WTC11 (cell line): ENCODE data around the gene CYP4Z1. TPM values are rescaled to one million over a fixed set of nuclear protein-coding genes. Genes with fewer than 3 reads are reported as not detected.

Experiments used
- ATAC-seq: fragments of 200-7000 bp; cut with Tn5 transposase; 2 replicates; pipeline ENCODE4 v1.10.0; 2021; ENCODE audit warnings: mild to moderate bottlenecking, moderate library complexity
- CTCF ChIA-PET: fragments of 300-600 bp; sonication (Branson Sonifier 250); formaldehyde crosslinking; loops from one replicate; lab custom pipeline; 2021; ENCODE audit warnings: antibody characterized with exemption; lab: Charles Lee
- POLR2A ChIA-PET: fragments of 350-600 bp; sonication (Branson Sonifier 250); formaldehyde crosslinking; loops from one replicate; lab custom pipeline; 2021; ENCODE audit warnings: antibody characterized with exemption; lab: Charles Lee
- DNase-seq: peaks from one replicate; pipeline ENCODE4 v3.0.0; 2021; ENCODE audit warnings: low spot score
- H3K27ac Mint-ChIP-seq: 2 replicates; pipeline ENCODE4 v1.8.0; 2021; ENCODE audit warnings: mixed read lengths
- H3K27me3 Mint-ChIP-seq: 2 replicates; pipeline ENCODE4 v1.8.0; 2021; ENCODE audit warnings: low read depth, mild to moderate bottlenecking, moderate library complexity, mixed read lengths
- H3K36me3 Mint-ChIP-seq: 2 replicates; pipeline ENCODE4 v1.8.0; 2021; ENCODE audit warnings: mixed read lengths
- H3K4me1 Mint-ChIP-seq: 2 replicates; pipeline ENCODE4 v1.8.0; 2022; ENCODE audit warnings: mixed read lengths
- H3K4me3 Mint-ChIP-seq: 2 replicates; pipeline ENCODE4 v1.8.0; 2021; ENCODE audit warnings: mild to moderate bottlenecking, moderate library complexity, mixed read lengths
- H3K9me3 Mint-ChIP-seq: 2 replicates; pipeline ENCODE4 v1.8.0; 2021; ENCODE audit warnings: mixed read lengths
- ATF2 ChIP-seq: sonication (generic); formaldehyde crosslinking; IDR thresholded peaks from 2 replicates; pipeline ENCODE4 v1.8.1; 2022; ENCODE audit warnings: low read depth, missing genetic modification reagents, borderline replicate concordance
- CREB1 ChIP-seq: sonication (generic); formaldehyde crosslinking; IDR thresholded peaks from 2 replicates; pipeline ENCODE4 v1.8.0; 2023; ENCODE audit warnings: mild to moderate bottlenecking, missing genetic modification reagents
- FOXP4 ChIP-seq: sonication (generic); formaldehyde crosslinking; IDR thresholded peaks from 2 replicates; pipeline ENCODE4 v1.8.0; 2022; ENCODE audit warnings: mild to moderate bottlenecking, missing genetic modification reagents
- GRHL2 ChIP-seq: fragments of 250-450 bp; sonication (Bioruptor Pico); IDR thresholded peaks from 2 replicates; pipeline ENCODE4 v1.8.0; 2022; ENCODE audit warnings: mild to moderate bottlenecking, moderate library complexity; ENCODE audit not compliant: insufficient replicate concordance, severe bottlenecking
- GTF2I ChIP-seq: fragments of 250-450 bp; sonication (Bioruptor Pico); conservative IDR thresholded peaks from 2 replicates; pipeline ENCODE4 v1.4.0; 2021; ENCODE audit warnings: mild to moderate bottlenecking
- HMGA2 ChIP-seq: fragments of 250-450 bp; sonication (Bioruptor Pico); IDR thresholded peaks from 2 replicates; pipeline ENCODE4 v1.4.0; 2021; ENCODE audit warnings: mild to moderate bottlenecking, moderate library complexity
- IRF2 ChIP-seq: sonication (generic); formaldehyde crosslinking; IDR thresholded peaks from 2 replicates; pipeline ENCODE4 v1.8.0; 2022; ENCODE audit warnings: low read depth, missing genetic modification reagents, borderline replicate concordance
- MXD4 ChIP-seq: fragments of 250-450 bp; sonication (Bioruptor Pico); IDR thresholded peaks from 2 replicates; pipeline ENCODE4 v1.8.0; 2021; ENCODE audit warnings: mild to moderate bottlenecking, moderate library complexity, borderline replicate concordance
- MYBL2 ChIP-seq: sonication (generic); formaldehyde crosslinking; IDR thresholded peaks from 2 replicates; pipeline ENCODE4 v1.8.1; 2023; ENCODE audit warnings: mild to moderate bottlenecking, moderate library complexity, missing genetic modification reagents
- NFATC4 ChIP-seq: fragments of 250-450 bp; sonication (Bioruptor Pico); IDR thresholded peaks from 2 replicates; pipeline ENCODE4 v1.9.0; 2021; ENCODE audit warnings: mild to moderate bottlenecking
- NR1H2 ChIP-seq: sonication (generic); formaldehyde crosslinking; IDR thresholded peaks from 2 replicates; pipeline ENCODE4 v1.9.0; 2021; ENCODE audit warnings: mild to moderate bottlenecking, moderate library complexity, missing genetic modification reagents
- PRRX2 ChIP-seq: fragments of 250-450 bp; sonication (Bioruptor Pico); IDR thresholded peaks from 2 replicates; pipeline ENCODE4 v1.8.0; 2021; ENCODE audit warnings: mild to moderate bottlenecking
- RORB ChIP-seq: fragments of 250-450 bp; sonication (Bioruptor Pico); IDR thresholded peaks from 2 replicates; pipeline ENCODE4 v1.9.0; 2021; ENCODE audit warnings: mild to moderate bottlenecking
- TEAD4 ChIP-seq: sonication (generic); formaldehyde crosslinking; IDR thresholded peaks from 2 replicates; pipeline ENCODE4 v1.8.0; 2022; ENCODE audit warnings: mild to moderate bottlenecking, missing genetic modification reagents
- TP53 ChIP-seq: sonication (generic); formaldehyde crosslinking; IDR thresholded peaks from 2 replicates; pipeline ENCODE4 v1.8.1; 2023; ENCODE audit warnings: mild to moderate bottlenecking, missing genetic modification reagents
- ZNF281 ChIP-seq: sonication (generic); formaldehyde crosslinking; IDR thresholded peaks from 2 replicates; pipeline ENCODE4 v1.8.0; 2023; ENCODE audit warnings: mild to moderate bottlenecking, missing genetic modification reagents
- ZNF317 ChIP-seq: sonication (generic); formaldehyde crosslinking; IDR thresholded peaks from 2 replicates; pipeline ENCODE4 v1.8.1; 2023; ENCODE audit warnings: low read depth, mild to moderate bottlenecking, moderate library complexity, missing genetic modification reagents, borderline replicate concordance
- ZNF512 ChIP-seq: sonication (generic); formaldehyde crosslinking; IDR thresholded peaks from 2 replicates; pipeline ENCODE4 v1.8.1; 2022; ENCODE audit warnings: missing genetic modification reagents, borderline replicate concordance
- total RNA-seq: library from RNA; stranded (reverse); gene quantifications from 3 replicates; pipeline ENCODE4 v1.2.3, GENCODE V29; 2021
- TF ChIP-seq, protein P1 (sequence below): fragments of 250-450 bp; sonication (Bioruptor Pico); IDR thresholded peaks from 2 replicates; pipeline ENCODE4 v1.9.0; 2021; ENCODE audit warnings: mild to moderate bottlenecking
- TF ChIP-seq, protein P2 (sequence below): sonication (generic); formaldehyde crosslinking; IDR thresholded peaks from 2 replicates; pipeline ENCODE4 v1.8.0; 2022; ENCODE audit warnings: mild to moderate bottlenecking, missing genetic modification reagents
- TF ChIP-seq, protein P3 (sequence below): sonication (generic); formaldehyde crosslinking; IDR thresholded peaks from 2 replicates; pipeline ENCODE4 v1.8.1; 2022; ENCODE audit warnings: mild to moderate bottlenecking, missing genetic modification reagents, moderate library complexity, borderline replicate concordance

The CYP4Z1 gene
- total RNA-seq, 1 experiment from 2014 or later: not detected

GRCh38 chr1:47160716-47161115 lies 93.7 kb downstream of the CYP4Z1 start (continued):
- TF ChIP-seq ATF2 (CRISPR knock-in tag): no peak
- no peak for TF ChIP-seq ZNF281 (CRISPR knock-in tag)
- no peak for TF ChIP-seq HMGA2 (CRISPR knock-in tag)
- no peak for TF ChIP-seq TEAD4
- TF ChIP-seq, all 79 proteins: peak for 0

GRCh38 chr1:47161298-47162040 lies 94.4 kb downstream of the CYP4Z1 start:
- peaks cover 17% of the 10 kb centered on the region for H3K36me3 Mint-ChIP-seq
- H3K4me1 Mint-ChIP-seq: no peaks in the 10 kb centered on the region
- peaks cover 18% of the 10 kb centered on the region for H3K9me3 Mint-ChIP-seq
- ATAC-seq (no peak), DNase-seq (no peak)
- no peak overlapping the region for H3K4me3 Mint-ChIP-seq
- peaks cover 19% of the 10 kb centered on the region for H3K27me3 Mint-ChIP-seq
- ChIA-PET POLR2A (no interaction called here), CTCF (interaction anchor here (1.0 kb wide), 1 partner anchor 18 kb away, joined by 3 read pairs; no protein-coding TSS in a partner anchor)
- no peak overlapping the region for H3K27ac Mint-ChIP-seq
- TF ChIP-seq, protein P1, sequence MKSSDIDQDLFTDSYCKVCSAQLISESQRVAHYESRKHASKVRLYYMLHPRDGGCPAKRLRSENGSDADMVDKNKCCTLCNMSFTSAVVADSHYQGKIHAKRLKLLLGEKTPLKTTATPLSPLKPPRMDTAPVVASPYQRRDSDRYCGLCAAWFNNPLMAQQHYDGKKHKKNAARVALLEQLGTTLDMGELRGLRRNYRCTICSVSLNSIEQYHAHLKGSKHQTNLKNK (CRISPR knock-in tag): no peak
- TF ChIP-seq NFATC4 (CRISPR knock-in tag): no peak
- TF ChIP-seq RORB (CRISPR knock-in tag): no peak
- no peak for TF ChIP-seq TP53 (CRISPR knock-in tag)
- no peak for TF ChIP-seq GRHL2 (CRISPR knock-in tag)
- TF ChIP-seq CREB1 (CRISPR knock-in tag): no peak
- TF ChIP-seq, protein P2, sequence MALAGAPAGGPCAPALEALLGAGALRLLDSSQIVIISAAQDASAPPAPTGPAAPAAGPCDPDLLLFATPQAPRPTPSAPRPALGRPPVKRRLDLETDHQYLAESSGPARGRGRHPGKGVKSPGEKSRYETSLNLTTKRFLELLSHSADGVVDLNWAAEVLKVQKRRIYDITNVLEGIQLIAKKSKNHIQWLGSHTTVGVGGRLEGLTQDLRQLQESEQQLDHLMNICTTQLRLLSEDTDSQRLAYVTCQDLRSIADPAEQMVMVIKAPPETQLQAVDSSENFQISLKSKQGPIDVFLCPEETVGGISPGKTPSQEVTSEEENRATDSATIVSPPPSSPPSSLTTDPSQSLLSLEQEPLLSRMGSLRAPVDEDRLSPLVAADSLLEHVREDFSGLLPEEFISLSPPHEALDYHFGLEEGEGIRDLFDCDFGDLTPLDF (CRISPR knock-in tag): no peak
- no peak for TF ChIP-seq MYBL2 (CRISPR knock-in tag)
- no peak for TF ChIP-seq ZNF512 (CRISPR knock-in tag)
- TF ChIP-seq GTF2I: no peak
- no peak for TF ChIP-seq IRF2 (CRISPR knock-in tag)
- TF ChIP-seq NR1H2: no peak
- TF ChIP-seq ZNF317 (CRISPR knock-in tag): no peak
- TF ChIP-seq, protein P3, sequence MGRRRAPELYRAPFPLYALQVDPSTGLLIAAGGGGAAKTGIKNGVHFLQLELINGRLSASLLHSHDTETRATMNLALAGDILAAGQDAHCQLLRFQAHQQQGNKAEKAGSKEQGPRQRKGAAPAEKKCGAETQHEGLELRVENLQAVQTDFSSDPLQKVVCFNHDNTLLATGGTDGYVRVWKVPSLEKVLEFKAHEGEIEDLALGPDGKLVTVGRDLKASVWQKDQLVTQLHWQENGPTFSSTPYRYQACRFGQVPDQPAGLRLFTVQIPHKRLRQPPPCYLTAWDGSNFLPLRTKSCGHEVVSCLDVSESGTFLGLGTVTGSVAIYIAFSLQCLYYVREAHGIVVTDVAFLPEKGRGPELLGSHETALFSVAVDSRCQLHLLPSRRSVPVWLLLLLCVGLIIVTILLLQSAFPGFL (CRISPR knock-in tag): no peak
- TF ChIP-seq FOXP4 (CRISPR knock-in tag): no peak
- no peak for TF ChIP-seq ZNF281 (CRISPR knock-in tag)
- TF ChIP-seq PRRX2 (CRISPR knock-in tag): no peak
- no peak for TF ChIP-seq MXD4
